ENCODE data around the gene PROP1.
"Not testable (repeated sequence)": the region's sequence is repeated elsewhere in the genome, so short reads cannot be mapped to it uniquely, and the experiment has no call there.

DNA sequence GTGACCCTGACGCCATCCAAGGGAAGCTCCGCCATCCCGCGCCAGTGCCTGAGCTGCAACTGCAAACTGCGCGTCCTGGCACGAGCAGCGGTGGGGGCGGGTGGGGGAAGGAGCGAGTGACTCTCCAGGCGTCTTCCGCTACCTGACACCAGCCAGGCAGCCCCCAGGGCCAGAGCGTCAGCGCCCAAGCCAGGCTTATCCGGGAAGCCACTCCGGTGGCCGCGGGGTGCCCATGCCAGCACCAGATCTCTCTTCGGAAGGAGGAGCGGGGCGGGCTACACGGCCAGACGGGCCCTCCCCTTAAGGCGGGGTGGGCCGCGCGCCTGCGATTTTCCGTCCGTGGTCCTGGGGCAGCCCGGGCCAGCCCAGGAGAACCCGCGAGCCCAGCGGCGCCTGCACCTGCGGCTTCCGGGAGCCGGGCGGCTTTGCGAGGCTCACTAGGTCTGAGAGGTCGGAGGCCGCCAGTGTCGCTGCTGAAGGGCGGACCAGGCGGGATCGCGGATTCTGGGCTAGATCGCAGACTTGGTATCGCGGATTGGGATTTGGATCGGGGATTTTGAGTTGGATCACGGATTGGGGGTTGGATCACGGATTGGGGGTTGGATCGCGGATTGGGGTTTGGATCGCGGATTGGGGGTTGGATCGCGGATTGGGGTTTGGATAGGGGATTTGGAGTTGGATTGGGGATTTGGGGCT, 10.6 kb upstream of the PROP1 start:
- TF ChIP-seq, protein P1, sequence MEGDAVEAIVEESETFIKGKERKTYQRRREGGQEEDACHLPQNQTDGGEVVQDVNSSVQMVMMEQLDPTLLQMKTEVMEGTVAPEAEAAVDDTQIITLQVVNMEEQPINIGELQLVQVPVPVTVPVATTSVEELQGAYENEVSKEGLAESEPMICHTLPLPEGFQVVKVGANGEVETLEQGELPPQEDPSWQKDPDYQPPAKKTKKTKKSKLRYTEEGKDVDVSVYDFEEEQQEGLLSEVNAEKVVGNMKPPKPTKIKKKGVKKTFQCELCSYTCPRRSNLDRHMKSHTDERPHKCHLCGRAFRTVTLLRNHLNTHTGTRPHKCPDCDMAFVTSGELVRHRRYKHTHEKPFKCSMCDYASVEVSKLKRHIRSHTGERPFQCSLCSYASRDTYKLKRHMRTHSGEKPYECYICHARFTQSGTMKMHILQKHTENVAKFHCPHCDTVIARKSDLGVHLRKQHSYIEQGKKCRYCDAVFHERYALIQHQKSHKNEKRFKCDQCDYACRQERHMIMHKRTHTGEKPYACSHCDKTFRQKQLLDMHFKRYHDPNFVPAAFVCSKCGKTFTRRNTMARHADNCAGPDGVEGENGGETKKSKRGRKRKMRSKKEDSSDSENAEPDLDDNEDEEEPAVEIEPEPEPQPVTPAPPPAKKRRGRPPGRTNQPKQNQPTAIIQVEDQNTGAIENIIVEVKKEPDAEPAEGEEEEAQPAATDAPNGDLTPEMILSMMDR (IDR thresholded peaks at IDR 0.05), result not testable (repeated sequence)
- not testable (repeated sequence) for TF ChIP-seq EP300 (IDR thresholded peaks at IDR 0.05)
